ENCODE measurements around the gene NMT1. TPM values are rescaled to one million over a fixed set of nuclear protein-coding genes. Genes with fewer than 3 reads are reported as not detected.

Gene NMT1
- polyA plus RNA-seq (ENCODE audit: insufficient read depth in 1 of 5, insufficient read length in 5 of 5, low replicate concordance in 1 of 5) = 10 to 100 TPM; 58.8 to 74.3 (median 63.0) TPM
- long read RNA-seq, donor 1, full-length matches to known transcripts = 8 of 32 reads
- long read RNA-seq, donor 1, partial matches to known transcripts = 24 of 32 reads
- long read RNA-seq, donor 1, other reads (novel, unspliced or antisense) = 0 of 32 reads
- long read RNA-seq, donor 2, full-length matches to known transcripts = 8 of 31 reads
- long read RNA-seq, donor 2, partial matches to known transcripts = 23 of 31 reads
- long read RNA-seq, donor 2, other reads (novel, unspliced or antisense) = 0 of 31 reads
- long read RNA-seq, donor 3, full-length matches to known transcripts = 6 of 39 reads
- long read RNA-seq, donor 3, partial matches to known transcripts = 33 of 39 reads
- long read RNA-seq, donor 3, other reads (novel, unspliced or antisense) = 0 of 39 reads
- long read RNA-seq, donor 4, full-length matches to known transcripts = 7 of 53 reads
- long read RNA-seq, donor 4, partial matches to known transcripts = 36 of 53 reads
- long read RNA-seq, donor 4, other reads (novel, unspliced or antisense) = 10 of 53 reads
- long read RNA-seq, donor 5, full-length matches to known transcripts = 6 of 30 reads
- long read RNA-seq, donor 5, partial matches to known transcripts = 24 of 30 reads
- long read RNA-seq, donor 5, other reads (novel, unspliced or antisense) = 0 of 30 reads
- long read RNA-seq, donor 6, full-length matches to known transcripts = 4 of 34 reads
- long read RNA-seq, donor 6, partial matches to known transcripts = 13 of 34 reads
- long read RNA-seq, donor 6, other reads (novel, unspliced or antisense) = 17 of 34 reads
- long read RNA-seq, donor 7, full-length matches to known transcripts = 4 of 22 reads
- long read RNA-seq, donor 7, partial matches to known transcripts = 18 of 22 reads
- long read RNA-seq, donor 7, other reads (novel, unspliced or antisense) = 0 of 22 reads
- long read RNA-seq, donor 8, full-length matches to known transcripts = 1 of 1 reads
- long read RNA-seq, donor 8, partial matches to known transcripts = 0 of 1 reads
- long read RNA-seq, donor 8, other reads (novel, unspliced or antisense) = 0 of 1 reads

DNA sequence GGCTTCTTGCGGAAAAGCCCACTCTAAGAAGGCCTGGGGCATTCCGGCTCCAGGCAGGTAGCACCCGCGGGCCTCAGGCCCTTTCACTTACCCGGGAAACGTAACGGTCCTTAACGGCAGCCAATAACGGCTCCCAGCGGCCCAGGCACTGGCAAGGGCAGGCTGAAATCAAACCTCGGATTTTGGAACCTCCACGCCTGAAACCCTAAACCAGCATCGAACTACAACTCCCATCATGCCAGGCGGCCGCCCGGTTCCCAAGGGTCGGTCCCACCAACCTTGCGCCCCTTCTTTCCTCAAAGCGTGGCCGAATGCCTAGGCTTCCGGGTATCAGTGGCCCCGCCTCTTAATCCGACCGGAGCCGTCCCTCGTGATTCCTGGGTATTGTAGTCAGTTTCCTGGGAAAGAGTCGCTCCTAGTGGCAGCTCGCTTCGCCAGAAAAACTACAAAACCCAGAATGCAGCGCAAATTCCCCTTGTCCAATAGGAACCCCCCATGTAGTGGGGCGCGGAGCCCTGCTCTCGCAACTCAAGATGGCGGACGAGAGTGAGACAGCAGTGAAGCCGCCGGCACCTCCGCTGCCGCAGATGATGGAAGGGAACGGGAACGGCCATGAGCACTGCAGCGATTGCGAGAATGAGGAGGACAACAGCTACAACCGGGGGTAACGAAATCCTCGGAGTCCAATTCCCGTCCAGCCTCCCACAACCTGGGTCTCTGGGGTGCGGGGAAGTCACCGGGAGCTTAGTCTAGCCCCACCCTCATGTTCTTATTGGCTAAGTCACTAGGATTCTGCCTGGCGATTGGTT lies at the start of gene NMT1:
TSS of gene NMT1 (plus strand) at position 521 of the 809 bp plus-strand sequence. CDS start at position 534, 13 bp downstream.
- DNase-seq = peak; percentile 99

DNA sequence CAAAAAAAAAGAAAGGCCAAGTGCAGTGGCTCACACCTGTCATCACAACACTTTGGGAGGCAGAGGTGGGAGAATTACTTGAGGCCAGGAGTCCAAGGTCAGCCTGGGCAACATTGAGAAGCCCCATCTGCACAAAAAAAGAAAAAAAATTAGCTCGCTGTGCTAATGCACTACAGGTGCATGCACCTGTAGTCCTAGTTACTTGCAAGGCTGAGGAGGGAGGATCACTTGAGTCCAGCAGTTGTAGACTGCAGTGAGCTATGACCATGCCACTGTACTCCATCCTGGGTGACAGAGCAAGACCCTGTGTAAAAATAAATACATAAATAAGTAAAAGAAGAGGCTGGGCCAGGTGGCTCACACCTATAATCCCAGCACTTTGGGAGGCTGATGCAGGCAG lies 49.4 kb upstream of the NMT1 start:
- DNase-seq = no peak

DNA sequence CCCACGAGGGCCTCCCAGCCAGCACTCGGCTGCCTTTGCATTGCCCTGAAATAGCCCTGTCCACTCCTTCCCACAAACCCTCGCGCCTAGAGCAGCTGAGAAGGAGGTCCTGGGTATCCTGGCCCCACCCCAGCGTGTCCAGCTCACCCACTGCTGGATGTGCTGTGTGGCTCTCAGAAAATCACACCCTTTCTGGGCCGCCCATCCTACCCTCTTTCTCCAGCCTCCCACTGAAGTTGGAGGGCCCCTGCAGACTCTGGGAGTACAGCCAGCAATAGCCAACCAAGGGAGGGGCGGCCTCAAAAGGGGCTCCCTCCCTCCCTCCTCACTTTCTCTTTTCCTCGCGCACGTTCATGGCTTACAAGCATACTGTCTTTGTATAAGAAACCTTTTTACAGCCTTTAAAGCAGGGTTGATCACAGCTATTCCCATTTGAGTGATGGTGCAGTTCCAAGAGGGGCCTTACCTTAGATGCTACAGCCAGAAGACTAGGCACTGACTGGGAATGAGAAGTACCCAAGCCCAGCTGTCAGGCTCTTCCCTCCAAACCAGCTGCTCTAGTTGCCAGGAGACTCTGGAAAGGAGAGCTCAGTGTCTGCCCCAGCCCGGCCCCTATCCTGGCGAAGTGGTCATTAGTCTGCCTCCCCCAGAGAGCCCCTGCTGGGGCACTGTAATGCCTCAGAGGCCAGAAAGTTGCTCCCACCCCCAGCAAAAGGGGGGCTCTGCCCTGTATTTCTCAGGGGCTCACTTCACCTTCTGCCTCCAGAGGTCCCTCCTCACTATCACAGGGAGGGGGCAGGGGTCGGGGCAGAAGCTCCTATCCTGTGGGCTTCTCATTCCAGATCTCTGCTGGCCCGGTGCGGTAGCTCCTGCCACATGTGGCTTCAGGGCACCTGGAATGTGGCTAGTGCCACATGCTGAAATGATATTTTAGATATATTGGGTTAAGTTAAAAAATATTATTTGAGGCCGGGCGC lies 47.8 kb upstream of the NMT1 start:
- DNase-seq = no peak

GRCh38 chr17:45016237-45016636 lies 44.9 kb upstream of the NMT1 start:
- no peak for DNase-seq

GRCh38 chr17:45016823-45017222 lies 44.3 kb upstream of the NMT1 start:
- DNase-seq = no peak

DNA sequence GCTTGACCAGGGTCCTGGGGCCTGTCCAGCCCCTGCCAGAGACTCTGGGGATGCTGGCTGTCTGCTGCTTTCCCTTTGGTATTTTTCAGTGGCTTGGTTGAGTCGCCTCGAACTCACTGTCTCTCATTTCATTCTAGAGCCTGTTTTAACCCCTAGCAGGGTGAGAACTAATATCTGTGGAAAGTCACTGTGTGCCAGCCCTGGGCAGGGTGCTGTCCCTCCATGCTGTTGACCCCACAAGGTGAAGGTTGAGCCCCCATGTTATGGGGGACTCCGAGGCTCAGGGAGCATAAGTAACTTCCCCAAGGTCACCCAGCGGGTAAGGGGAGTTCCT lies 42.6 kb upstream of the NMT1 start:
- DNase-seq = no peak

DNA sequence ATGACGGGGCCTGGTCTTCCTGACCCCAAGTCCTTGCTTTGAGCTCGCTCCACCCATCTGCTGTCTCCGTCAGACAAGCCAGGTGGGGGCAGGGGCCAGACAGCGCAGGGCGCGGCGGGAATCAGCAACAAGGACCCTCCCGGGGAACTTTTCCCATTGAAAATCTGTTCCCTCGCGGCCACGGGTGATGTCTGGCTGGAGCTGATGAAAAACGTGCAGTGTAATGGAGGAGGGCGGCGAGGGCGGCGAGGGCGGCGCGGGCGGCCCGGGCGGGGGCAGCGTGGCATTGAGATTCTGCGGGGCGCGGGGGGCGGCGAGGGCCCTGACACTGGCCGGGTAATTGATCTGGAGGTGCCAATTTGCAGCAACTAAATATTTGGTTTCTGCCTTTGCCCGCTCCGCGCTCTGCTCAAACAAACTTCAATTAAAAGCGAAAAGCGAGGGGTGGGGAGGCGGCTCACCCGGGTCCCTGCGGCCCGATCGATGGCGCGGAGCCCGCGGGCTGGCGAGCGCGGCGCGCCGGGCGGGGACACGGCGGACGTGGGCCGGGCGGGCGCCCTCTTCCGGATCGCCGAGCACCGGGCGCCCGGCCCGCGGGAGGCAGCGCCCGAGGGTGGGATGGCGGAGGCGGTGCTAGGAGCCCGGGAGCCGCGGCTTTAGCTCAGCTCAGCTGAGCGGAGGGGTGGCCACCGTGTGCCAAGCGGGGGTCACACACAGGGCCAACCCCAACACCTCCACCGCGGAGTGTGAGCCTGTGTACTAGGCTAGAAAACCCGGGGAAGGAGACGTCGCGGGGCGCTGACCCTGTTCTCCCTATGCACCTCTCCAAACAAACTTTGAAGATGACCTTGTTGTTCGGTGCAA lies 42.0 kb upstream of the NMT1 start:
- no peak for DNase-seq

- no peak for DNase-seq
Observed at GRCh38 chr17:45020354-45021138, 40.6 kb upstream of the NMT1 start.

GRCh38 chr17:45021607-45022287 lies 39.4 kb upstream of the NMT1 start:
- DNase-seq = peak; percentile 62 to 63

GRCh38 chr17:45022288-45022648 lies 38.8 kb upstream of the NMT1 start:
- DNase-seq = no peak

- no peak for DNase-seq
Observed at GRCh38 chr17:45022655-45023339, 38.3 kb upstream of the NMT1 start.

DNA sequence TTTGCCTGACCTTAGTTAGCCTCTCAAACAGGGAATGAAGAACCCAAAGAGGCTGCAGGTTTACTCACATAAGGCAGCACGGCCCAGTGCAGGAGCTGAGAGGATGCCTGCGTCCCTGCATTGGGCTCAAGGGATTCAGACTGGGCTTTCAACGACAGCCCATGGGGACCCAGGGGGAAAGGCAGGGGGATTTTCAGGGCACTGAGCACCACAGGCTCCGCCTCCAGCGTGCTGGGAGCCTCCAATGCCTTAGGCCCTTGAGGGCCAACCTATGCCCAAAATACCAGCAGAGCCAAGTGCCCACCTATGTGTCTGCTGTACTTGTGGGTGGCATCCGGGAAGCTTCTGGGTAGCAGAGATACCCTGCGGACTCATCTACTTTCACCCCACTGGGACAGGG lies 32.0 kb upstream of the NMT1 start:
- no peak for DNase-seq

DNA sequence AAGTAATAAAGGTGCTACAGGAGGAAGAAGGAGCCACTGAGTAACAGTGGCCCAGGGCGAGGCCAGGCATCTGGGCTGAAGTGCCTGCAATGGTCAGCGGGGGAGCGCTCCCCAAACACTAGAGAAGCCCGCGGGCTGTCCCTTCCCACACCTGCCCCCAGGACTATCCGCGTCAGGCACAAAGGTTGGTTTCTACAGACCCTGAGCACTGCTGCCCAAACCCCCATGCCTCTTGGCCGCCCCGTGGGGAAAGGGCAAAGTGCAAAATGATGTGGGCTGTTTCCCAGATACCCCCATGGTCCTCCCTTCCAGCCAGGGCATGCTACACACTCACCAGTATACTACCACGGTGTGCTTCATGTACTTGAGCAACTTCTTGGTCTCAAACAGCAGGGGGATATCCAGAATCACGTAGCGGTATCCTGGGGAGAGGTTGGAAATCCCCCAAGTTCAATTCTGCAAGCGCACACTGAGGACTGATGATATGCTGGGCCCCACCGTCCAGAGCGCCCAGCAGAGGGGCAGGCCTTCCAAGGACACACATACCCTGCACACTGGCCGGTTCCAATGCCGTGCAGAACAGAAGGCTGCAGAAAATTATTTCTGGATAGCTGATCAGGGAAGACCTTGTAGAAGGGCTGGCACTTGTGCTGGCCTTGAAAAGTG lies 31.2 kb upstream of the NMT1 start:
- no peak for DNase-seq

DNA sequence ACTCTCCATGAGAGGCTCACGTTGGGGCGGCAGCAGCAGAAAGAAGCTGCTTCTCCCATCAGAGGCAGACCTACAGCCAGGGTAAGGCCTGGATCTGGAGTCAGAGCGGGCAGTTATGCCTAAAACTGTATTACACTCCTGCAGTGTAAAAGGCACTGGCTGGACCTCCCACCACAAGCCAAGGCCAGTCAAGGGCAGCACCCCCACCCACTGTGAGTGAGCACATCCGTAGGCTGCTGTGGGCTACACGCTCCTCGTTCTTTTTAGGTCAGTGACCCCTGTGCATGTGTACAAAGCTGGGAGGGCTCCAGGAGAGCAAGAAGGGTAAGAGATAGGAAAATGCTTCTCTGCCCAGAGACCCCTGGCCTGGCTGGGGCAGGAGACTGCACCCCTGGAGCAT lies 30.4 kb upstream of the NMT1 start:
- no peak for DNase-seq

- DNase-seq = no peak
Observed at GRCh38 chr17:45031231-45032173, 29.6 kb upstream of the NMT1 start.

DNA sequence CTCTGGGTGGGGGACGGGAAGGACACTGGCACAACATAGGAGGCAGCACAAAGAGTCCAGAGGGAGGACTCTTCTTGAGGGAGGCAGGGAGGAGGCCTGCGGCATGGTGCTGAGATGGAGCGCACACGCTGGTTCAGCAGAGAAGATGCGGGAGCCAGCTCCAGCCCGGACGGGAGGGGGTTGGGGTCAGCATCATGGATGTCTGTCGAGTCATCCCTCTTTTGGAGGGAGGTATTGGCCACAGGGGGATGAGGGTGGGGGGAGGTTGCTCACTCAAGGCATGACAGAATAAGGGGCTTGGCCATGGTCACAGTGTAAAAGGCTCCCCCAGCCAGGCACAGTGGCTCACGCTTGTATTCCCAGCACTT lies 29.0 kb upstream of the NMT1 start:
- no peak for DNase-seq

Data from right lung (tissue), 10 donors.